ENCODE results near the gene ARHGAP26. TPM values are rescaled to one million over a fixed set of nuclear protein-coding genes. Genes with fewer than 3 reads are reported as not detected.

The ARHGAP26 gene
- total and polyA plus RNA-seq, 2 donors (not counting 3 experiments of a cell fraction or from before 2014, with no cell fraction given): 3.1 to 16.2 TPM

GRCh38 chr5:143140492-143141203, 370.5 kb downstream of the ARHGAP26 start:
- H3K27me3 ChIP-seq (ENCODE audit: control insufficient read depth in 2 of 2, insufficient read depth in 2 of 2, low read length in 2 of 2): no peaks in the 10 kb centered on the region
- ChIA-PET CTCF (interaction anchor here (0.8 to 1.8 kb wide), 3 partner anchors 10 to 218 kb away, joined by 3 to 5 read pairs (median 3); no protein-coding TSS in a partner anchor), POLR2A (no interaction called here)
- H3K4me1 ChIP-seq (ENCODE audit: control insufficient read depth, extremely low read depth, insufficient read depth, low read length): no peaks in the 10 kb centered on the region
- H3K9ac ChIP-seq (replicated peaks; ENCODE audit: extremely low read depth, insufficient read depth, low read length): no peak overlapping the region
- dilution Hi-C loops (cut with MboI; ENCODE audit: extremely low pct_ligation_motif_present, low sequenced_read_pairs) (no loop called here), intact Hi-C loops (cut with micrococcal nuclease) (no loop called here)
- no peak for TF ChIP-seq EZH2 (IDR thresholded peaks at IDR 0.05; ENCODE audit: borderline replicate concordance, low read depth, low read length, severe bottlenecking)
- TF ChIP-seq MAX (IDR thresholded peaks at IDR 0.05; ENCODE audit: insufficient read depth, insufficient read length): no peak
- TF ChIP-seq GATA2 (IDR thresholded peaks at IDR 0.05; ENCODE audit: insufficient read depth, insufficient read length, low read depth, low read length): no peak
- no peak for TF ChIP-seq MYC (IDR thresholded peaks at IDR 0.05; ENCODE audit: low read depth, low read length)
- TF ChIP-seq JUN (IDR thresholded peaks at IDR 0.05; ENCODE audit: borderline replicate concordance, insufficient read depth, insufficient read length, low read depth): no peak
- TF ChIP-seq POLR2AphosphoS5 (IDR thresholded peaks at IDR 0.05; ENCODE audit: insufficient read depth, low read depth, low read length): no peak
- TF ChIP-seq FOS (IDR thresholded peaks at IDR 0.05; ENCODE audit: borderline replicate concordance, insufficient read depth, low read length): no peak
- no TSS peak for BruUV-seq (replicated peaks)
- H3K27ac ChIP-seq (ENCODE audit: insufficient read depth, low read depth, low read length): no peak overlapping the region
- H3K79me2 ChIP-seq (ENCODE audit: control insufficient read depth, insufficient read depth, low read length): no peaks in the 10 kb centered on the region
- H2AFZ ChIP-seq (ENCODE audit: low read depth, low read length): no peak overlapping the region
- no peak overlapping the region for H3K4me3 ChIP-seq (replicated peaks in 1 of 3; ENCODE audit: insufficient read depth in 1 of 3, low read depth in 1 of 3, low read length in 3 of 3)
- no peaks in the 10 kb centered on the region for H3K36me3 ChIP-seq (ENCODE audit: control insufficient read depth in 2 of 2, extremely low read depth in 1 of 2, insufficient read depth in 2 of 2, low read length in 2 of 2)
- H3K9me1 ChIP-seq (replicated peaks; ENCODE audit: control insufficient read depth, extremely low read depth, insufficient read depth, low read length): no peaks in the 10 kb centered on the region
- no peak for DNase-seq (ENCODE audit: low read depth, low spot score)
- no peak overlapping the region for H3K4me2 ChIP-seq (ENCODE audit: insufficient read depth, low read length)
- FAIRE-seq: no peak
- no peaks in the 10 kb centered on the region for H3K9me3 ChIP-seq (replicated peaks; ENCODE audit: control insufficient read depth, insufficient read depth, low read length)
- H4K20me1 ChIP-seq (replicated peaks; ENCODE audit: control insufficient read depth, extremely low read depth, insufficient read depth, low read length): no peaks in the 10 kb centered on the region
